ENCODE measurements around the gene CNTNAP1.
A peak's percentile ranks its signal among the peaks of the same experiment; 100 is the strongest.

Gene CNTNAP1

GRCh38 chr17:42651392-42651791 is 30.9 kb upstream of the CNTNAP1 start:
- Histone ChIP-seq H4K20me1 (ENCODE audit: insufficient read depth, low read length) (no peaks in the 10 kb centered on the region), H3K27me3 (replicated peaks; ENCODE audit: insufficient read depth, low read length) (no peaks in the 10 kb centered on the region), H3K4me1 (ENCODE audit: low read length) (peaks cover 11% of the 10 kb centered on the region), H3K27ac (ENCODE audit: low read length) (no peak overlapping the region), H3K4me2 (ENCODE audit: low read depth, low read length) (no peak overlapping the region), H3F3A (ENCODE audit: insufficient read depth, low read length) (peaks cover 15% of the 10 kb centered on the region), H3K79me2 (ENCODE audit: low read length) (no peaks in the 10 kb centered on the region), H3K9me3 (replicated peaks; ENCODE audit: insufficient read depth, low read length) (no peaks in the 10 kb centered on the region), H2AFZ (ENCODE audit: low read length) (no peak overlapping the region), H3K36me3 (replicated peaks; ENCODE audit: insufficient read depth, low read length) (no peaks in the 10 kb centered on the region), H3K9me2 (replicated peaks; ENCODE audit: insufficient read depth, low read length) (no peaks in the 10 kb centered on the region), H3K4me3 (ENCODE audit: low read length) (no peak overlapping the region), H3K9ac (ENCODE audit: low read length) (no peak overlapping the region)
- no peak for DNase-seq
- TF ChIP-seq EZH2phosphoT487 (IDR thresholded peaks at IDR 0.05; ENCODE audit: low read length), result no peak
- TF ChIP-seq CTCF (IDR thresholded peaks at IDR 0.05; ENCODE audit: low read length), result no peak
- TF ChIP-seq EZH2 (optimal IDR thresholded peaks at IDR 0.05; ENCODE audit: low read depth, low read length), result no peak

GRCh38 chr17:42653179-42654124 is 28.9 kb upstream of the CNTNAP1 start:
- Histone ChIP-seq H3K27me3 (replicated peaks; ENCODE audit: insufficient read depth, low read length) (no peaks in the 10 kb centered on the region), H3F3A (ENCODE audit: insufficient read depth, low read length) (peaks cover 23% of the 10 kb centered on the region), H2AFZ (ENCODE audit: low read length) (no peak overlapping the region), H4K20me1 (ENCODE audit: insufficient read depth, low read length) (no peaks in the 10 kb centered on the region), H3K4me1 (ENCODE audit: low read length) (peaks cover 17% of the 10 kb centered on the region), H3K9ac (ENCODE audit: low read length) (no peak overlapping the region), H3K36me3 (replicated peaks; ENCODE audit: insufficient read depth, low read length) (no peaks in the 10 kb centered on the region), H3K79me2 (ENCODE audit: low read length) (no peaks in the 10 kb centered on the region), H3K4me2 (ENCODE audit: low read depth, low read length) (no peak overlapping the region), H3K27ac (ENCODE audit: low read length) (no peak overlapping the region), H3K9me3 (replicated peaks; ENCODE audit: insufficient read depth, low read length) (no peaks in the 10 kb centered on the region), H3K9me2 (replicated peaks; ENCODE audit: insufficient read depth, low read length) (no peaks in the 10 kb centered on the region), H3K4me3 (ENCODE audit: low read length) (no peak overlapping the region)
- TF ChIP-seq CTCF (IDR thresholded peaks at IDR 0.05; ENCODE audit: low read length) (no peak), EZH2phosphoT487 (IDR thresholded peaks at IDR 0.05; ENCODE audit: low read length) (no peak), EZH2 (optimal IDR thresholded peaks at IDR 0.05; ENCODE audit: low read depth, low read length) (no peak)
- no peak for DNase-seq

- TF ChIP-seq EZH2phosphoT487 (IDR thresholded peaks at IDR 0.05; ENCODE audit: low read length), result no peak
- TF ChIP-seq EZH2 (optimal IDR thresholded peaks at IDR 0.05; ENCODE audit: low read depth, low read length), result no peak
- TF ChIP-seq CTCF (IDR thresholded peaks at IDR 0.05; ENCODE audit: low read length), result no peak
- Histone ChIP-seq H3K79me2 (ENCODE audit: low read length) (peaks cover 9% of the 10 kb centered on the region), H3K27me3 (replicated peaks; ENCODE audit: insufficient read depth, low read length) (no peaks in the 10 kb centered on the region), H3K27ac (ENCODE audit: low read length) (peak overlapping the region; percentile 86), H4K20me1 (ENCODE audit: insufficient read depth, low read length) (no peaks in the 10 kb centered on the region), H3K4me3 (ENCODE audit: low read length) (no peak overlapping the region), H2AFZ (ENCODE audit: low read length) (0 out of 2 replicates have a peak overlapping the region, but pooled peaks have one; percentile 8), H3K4me1 (ENCODE audit: low read length) (peaks cover 22% of the 10 kb centered on the region), H3K9me3 (replicated peaks; ENCODE audit: insufficient read depth, low read length) (no peaks in the 10 kb centered on the region), H3K36me3 (replicated peaks; ENCODE audit: insufficient read depth, low read length) (no peaks in the 10 kb centered on the region), H3K9ac (ENCODE audit: low read length) (0 out of 2 replicates have a peak overlapping the region, but pooled peaks have one; percentile 4), H3K9me2 (replicated peaks; ENCODE audit: insufficient read depth, low read length) (no peaks in the 10 kb centered on the region), H3F3A (ENCODE audit: insufficient read depth, low read length) (peaks cover 25% of the 10 kb centered on the region), H3K4me2 (ENCODE audit: low read depth, low read length) (peak overlapping the region; percentile 45)
- no peak for DNase-seq
Observed at GRCh38 chr17:42655528-42655927, 26.8 kb upstream of the CNTNAP1 start.

Data from MM.1S (cell line).